Activated CD4-positive, alpha-beta memory T cell treated with anti-CD3 and anti-CD28 coated beads, Interleukin-2, amount 10 ng/mL, durations not matched to agents 7 days and 5 days (primary cell): ENCODE data around the gene TPK1. TPM values are rescaled to one million over a fixed set of nuclear protein-coding genes. Genes with fewer than 3 reads are reported as not detected.

Source experiments
- CTCF ChIA-PET: fragments of 350-600 bp; sonication (Branson Sonifier 250); formaldehyde crosslinking; loops from one replicate; lab custom pipeline; 2021; ENCODE audit warnings: antibody characterized with exemption, inconsistent platforms; lab: Charles Lee
- POLR2A ChIA-PET: fragments of 350-600 bp; sonication (Branson Sonifier 250); formaldehyde crosslinking; loops from one replicate; lab custom pipeline; 2021; ENCODE audit warnings: antibody characterized with exemption; lab: Charles Lee
- DNase-seq: peaks from one replicate; pipeline ENCODE4 v3.0.0-alpha.2; 2020
- H3K27ac Mint-ChIP-seq: one replicate; pipeline ENCODE4 v1.8.0; 2021; ENCODE audit warnings: mild to moderate bottlenecking, mixed read lengths
- H3K27me3 Mint-ChIP-seq: one replicate; pipeline ENCODE4 v1.8.0; 2021; ENCODE audit warnings: mixed read lengths
- H3K36me3 Mint-ChIP-seq: one replicate; pipeline ENCODE4 v1.8.0; 2021; ENCODE audit warnings: low read depth, mixed read lengths
- H3K4me1 Mint-ChIP-seq: one replicate; pipeline ENCODE4 v1.8.0; 2021; ENCODE audit warnings: mixed read lengths
- H3K4me3 Mint-ChIP-seq: one replicate; pipeline ENCODE4 v1.8.0; 2021; ENCODE audit warnings: mild to moderate bottlenecking, mixed read lengths
- H3K9me3 Mint-ChIP-seq: one replicate; pipeline ENCODE4 v1.8.0; 2021; ENCODE audit warnings: mixed read lengths
- total RNA-seq, 2 experiments: library from RNA; stranded (reverse); gene quantifications; one replicate each; pipeline ENCODE4 v1.2.3, GENCODE V29; 2021

Gene TPK1
- total RNA-seq, 2 experiments from 2014 or later, result 16.7 to 18.5 TPM

- ChIA-PET CTCF (interaction anchor here (1.3 kb wide), 1 partner anchor 16 kb away, joined by 4 read pairs; no protein-coding TSS in a partner anchor), POLR2A (no interaction called here)
- H3K4me1 Mint-ChIP-seq, result no peaks in the 10 kb centered on the region
- H3K36me3 Mint-ChIP-seq, result no peaks in the 10 kb centered on the region
- DNase-seq, result no peak
- H3K27me3 Mint-ChIP-seq, result peaks cover 30% of the 10 kb centered on the region
- H3K27ac Mint-ChIP-seq, result no peak overlapping the region
- no peaks in the 10 kb centered on the region for H3K9me3 Mint-ChIP-seq
- no peak overlapping the region for H3K4me3 Mint-ChIP-seq
These were observed 425.4 kb downstream of the TPK1 start for GRCh38 chr7:144410441-144410840.

- ChIA-PET POLR2A (no interaction called here), CTCF (no interaction called here)
- Mint-ChIP-seq H3K27ac (no peak overlapping the region), H3K9me3 (no peaks in the 10 kb centered on the region), H3K4me3 (no peak overlapping the region), H3K36me3 (no peaks in the 10 kb centered on the region), H3K4me1 (no peaks in the 10 kb centered on the region), H3K27me3 (peaks cover 19% of the 10 kb centered on the region)
- DNase-seq, result no peak
These were observed 427.7 kb downstream of the TPK1 start for GRCh38 chr7:144408121-144408520.

GRCh38 chr7:144407266-144407931 lies 428.5 kb downstream of the TPK1 start:
- ChIA-PET CTCF (no interaction called here), POLR2A (no interaction called here)
- no peak overlapping the region for H3K4me3 Mint-ChIP-seq
- no peaks in the 10 kb centered on the region for H3K9me3 Mint-ChIP-seq
- no peaks in the 10 kb centered on the region for H3K36me3 Mint-ChIP-seq
- DNase-seq, result no peak
- H3K27me3 Mint-ChIP-seq, result peaks cover 19% of the 10 kb centered on the region
- no peaks in the 10 kb centered on the region for H3K4me1 Mint-ChIP-seq
- no peak overlapping the region for H3K27ac Mint-ChIP-seq

GRCh38 chr7:144404946-144405345 lies 430.9 kb downstream of the TPK1 start:
- no peak for DNase-seq
- H3K4me1 Mint-ChIP-seq, result no peaks in the 10 kb centered on the region
- H3K27ac Mint-ChIP-seq, result no peak overlapping the region
- H3K36me3 Mint-ChIP-seq, result no peaks in the 10 kb centered on the region
- ChIA-PET POLR2A (no interaction called here), CTCF (interaction anchor here (1.3 kb wide), 1 partner anchor 13 kb away, joined by 4 read pairs; no protein-coding TSS in a partner anchor)
- no peaks in the 10 kb centered on the region for H3K9me3 Mint-ChIP-seq
- peaks cover 12% of the 10 kb centered on the region for H3K27me3 Mint-ChIP-seq
- H3K4me3 Mint-ChIP-seq, result no peak overlapping the region

- Mint-ChIP-seq H3K27me3 (peaks cover 9% of the 10 kb centered on the region), H3K4me3 (no peak within 1 kb of the TSS), H3K9me3 (no peaks in the 10 kb centered on the region), H3K36me3 (no peaks in the 10 kb centered on the region), H3K4me1 (no peaks in the 10 kb centered on the region), H3K27ac (no peak within 1 kb of the TSS)
- POLR2A ChIA-PET, result no interaction called here
- no peak for DNase-seq
- CTCF ChIA-PET, result no interaction called here
These were observed 432.2 kb downstream of the TPK1 start, which contains the start of gene NOBOX for GRCh38 chr7:144403649-144404061. NOBOX (minus strand) TSS chr7:144403693.

- POLR2A ChIA-PET, result no interaction called here
- DNase-seq, result no peak
- Mint-ChIP-seq H3K4me3 (no peak overlapping the region), H3K4me1 (no peaks in the 10 kb centered on the region), H3K9me3 (no peaks in the 10 kb centered on the region), H3K27ac (no peak overlapping the region), H3K27me3 (peaks cover 6% of the 10 kb centered on the region), H3K36me3 (no peaks in the 10 kb centered on the region)
- CTCF ChIA-PET, result interaction anchor here (0.9 kb wide), 1 partner anchor 9 kb away, joined by 3 read pairs; no protein-coding TSS in a partner anchor
These were observed 432.8 kb downstream of the TPK1 start for GRCh38 chr7:144403102-144403501.
